ENCODE measurements around the gene DARS2.

- TF ChIP-seq, protein P1, sequence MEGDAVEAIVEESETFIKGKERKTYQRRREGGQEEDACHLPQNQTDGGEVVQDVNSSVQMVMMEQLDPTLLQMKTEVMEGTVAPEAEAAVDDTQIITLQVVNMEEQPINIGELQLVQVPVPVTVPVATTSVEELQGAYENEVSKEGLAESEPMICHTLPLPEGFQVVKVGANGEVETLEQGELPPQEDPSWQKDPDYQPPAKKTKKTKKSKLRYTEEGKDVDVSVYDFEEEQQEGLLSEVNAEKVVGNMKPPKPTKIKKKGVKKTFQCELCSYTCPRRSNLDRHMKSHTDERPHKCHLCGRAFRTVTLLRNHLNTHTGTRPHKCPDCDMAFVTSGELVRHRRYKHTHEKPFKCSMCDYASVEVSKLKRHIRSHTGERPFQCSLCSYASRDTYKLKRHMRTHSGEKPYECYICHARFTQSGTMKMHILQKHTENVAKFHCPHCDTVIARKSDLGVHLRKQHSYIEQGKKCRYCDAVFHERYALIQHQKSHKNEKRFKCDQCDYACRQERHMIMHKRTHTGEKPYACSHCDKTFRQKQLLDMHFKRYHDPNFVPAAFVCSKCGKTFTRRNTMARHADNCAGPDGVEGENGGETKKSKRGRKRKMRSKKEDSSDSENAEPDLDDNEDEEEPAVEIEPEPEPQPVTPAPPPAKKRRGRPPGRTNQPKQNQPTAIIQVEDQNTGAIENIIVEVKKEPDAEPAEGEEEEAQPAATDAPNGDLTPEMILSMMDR (IDR thresholded peaks at IDR 0.05), result no peak
- no peak for TF ChIP-seq POLR2A (IDR thresholded peaks at IDR 0.05; ENCODE audit: low read depth)
Observed at GRCh38 chr1:173827611-173828010, 3.1 kb downstream of the DARS2 start.
